Chondrocyte (in vitro differentiated cells): Measurements from ENCODE around the gene ZDHHC6. TPM values are rescaled to one million over a fixed set of nuclear protein-coding genes. Genes with fewer than 3 reads are reported as not detected.

ENCODE experiments used
- DNase-seq: peaks from one replicate; pipeline ENCODE4 v3.0.0; 2021; ENCODE audit warnings: mixed read lengths, low spot score
- H3K27ac Mint-ChIP-seq: one replicate; pipeline ENCODE4 v1.8.0; 2021; ENCODE audit warnings: mild to moderate bottlenecking, moderate library complexity, mixed read lengths; ENCODE audit not compliant: unreplicated experiment
- H3K27me3 Mint-ChIP-seq: 2 replicates; pipeline ENCODE4 v1.8.0; 2021; ENCODE audit warnings: low read depth, mixed read lengths
- H3K36me3 Mint-ChIP-seq: 2 replicates; pipeline ENCODE4 v1.8.0; 2021; ENCODE audit warnings: low read depth, mixed read lengths
- H3K4me1 Mint-ChIP-seq: 2 replicates; pipeline ENCODE4 v1.8.0; 2021; ENCODE audit warnings: low read depth, mild to moderate bottlenecking, mixed read lengths
- H3K4me3 Mint-ChIP-seq: one replicate; pipeline ENCODE4 v1.8.0; 2021; ENCODE audit warnings: mild to moderate bottlenecking, moderate library complexity, mixed read lengths; ENCODE audit not compliant: unreplicated experiment
- H3K9me3 Mint-ChIP-seq: 2 replicates; pipeline ENCODE4 v1.8.0; 2021; ENCODE audit warnings: low read depth, mixed read lengths
- long read RNA-seq: library from polyadenylated mRNA; stranded (forward); transcript quantifications from one replicate; pipeline ENCODE4 v2.0.0, GENCODE V29; 2021
- total RNA-seq: library from RNA; stranded (reverse); gene quantifications from 3 replicates; pipeline ENCODE4 v1.2.1, GENCODE V29; 2021
- TF ChIP-seq, protein P1 (sequence below): fragments of 200-600 bp; sonication (generic); IDR thresholded peaks from 2 replicates; pipeline ENCODE4 v1.5.0; 2021; ENCODE audit warnings: antibody characterized with exemption, mild to moderate bottlenecking, moderate library complexity

ZDHHC6 gene, protein sequence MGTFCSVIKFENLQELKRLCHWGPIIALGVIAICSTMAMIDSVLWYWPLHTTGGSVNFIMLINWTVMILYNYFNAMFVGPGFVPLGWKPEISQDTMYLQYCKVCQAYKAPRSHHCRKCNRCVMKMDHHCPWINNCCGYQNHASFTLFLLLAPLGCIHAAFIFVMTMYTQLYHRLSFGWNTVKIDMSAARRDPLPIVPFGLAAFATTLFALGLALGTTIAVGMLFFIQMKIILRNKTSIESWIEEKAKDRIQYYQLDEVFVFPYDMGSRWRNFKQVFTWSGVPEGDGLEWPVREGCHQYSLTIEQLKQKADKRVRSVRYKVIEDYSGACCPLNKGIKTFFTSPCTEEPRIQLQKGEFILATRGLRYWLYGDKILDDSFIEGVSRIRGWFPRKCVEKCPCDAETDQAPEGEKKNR
- total RNA-seq, result 23.4 to 30.9 TPM (median 25.5 TPM) in 3 replicates
- long read RNA-seq, transcript ZDHHC6-202 (11 exons, 2,170 nt), result major isoform, 24 of 44 reads
- long read RNA-seq, partial matches to known transcripts, result 2 of 44 reads
- long read RNA-seq, other reads (novel, unspliced or antisense), result 16 of 44 reads

DNA sequence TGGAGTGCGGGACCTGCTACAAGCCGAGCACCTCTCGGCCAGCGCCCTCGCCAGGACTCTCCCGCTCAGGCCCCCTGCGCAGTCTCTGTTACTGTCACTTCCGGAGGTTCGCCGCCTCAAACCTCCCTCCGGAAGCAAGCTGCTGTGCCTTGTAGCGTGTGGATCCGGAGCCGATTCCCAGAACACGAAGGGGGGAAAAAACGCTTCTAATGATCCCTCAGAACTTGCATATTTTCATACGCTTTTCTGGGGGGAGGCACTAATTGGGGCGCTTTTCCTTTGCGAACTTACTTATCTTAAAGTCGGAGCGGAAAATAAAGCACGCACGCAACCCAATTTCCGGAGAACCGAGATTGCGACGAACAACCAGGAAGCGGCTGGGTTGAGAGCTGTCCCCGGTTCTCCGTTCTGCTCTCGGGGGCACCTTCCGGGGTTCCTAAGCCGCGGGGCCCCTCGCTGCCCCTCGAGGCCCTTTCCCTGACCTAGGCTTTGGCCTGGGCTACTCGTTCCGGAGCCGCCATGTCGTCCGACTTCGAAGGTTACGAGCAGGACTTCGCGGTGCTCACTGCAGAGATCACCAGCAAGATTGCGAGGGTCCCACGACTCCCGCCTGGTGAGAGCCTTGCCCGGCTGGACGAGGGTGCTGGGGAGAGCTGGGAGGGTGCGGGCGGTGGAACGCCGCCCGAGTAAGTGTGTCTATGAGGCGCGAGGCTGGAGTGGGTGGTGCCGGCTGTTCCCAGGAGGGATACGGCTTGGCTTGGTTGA, at the start of gene ZDHHC6, which contains the start of gene VTI1A:
TSS of gene ZDHHC6 (minus strand) at position 60 of the 765 bp plus-strand sequence. CDS start 1,478 bp downstream, outside the sequence.
TSS of gene VTI1A (plus strand) at position 361 of the 765 bp plus-strand sequence. CDS start at position 520, 159 bp downstream.
- Mint-ChIP-seq H3K36me3 (peaks cover 4% of the 10 kb centered on the region), H3K4me3 (peak within 1 kb of the TSS; percentile 84), H3K9me3 (no peaks in the 10 kb centered on the region), H3K4me1 (peaks cover 30% of the 10 kb centered on the region), H3K27me3 (no peaks in the 10 kb centered on the region), H3K27ac (peak within 1 kb of the TSS; percentile 87)
- no peak for DNase-seq
- TF ChIP-seq, protein P1, sequence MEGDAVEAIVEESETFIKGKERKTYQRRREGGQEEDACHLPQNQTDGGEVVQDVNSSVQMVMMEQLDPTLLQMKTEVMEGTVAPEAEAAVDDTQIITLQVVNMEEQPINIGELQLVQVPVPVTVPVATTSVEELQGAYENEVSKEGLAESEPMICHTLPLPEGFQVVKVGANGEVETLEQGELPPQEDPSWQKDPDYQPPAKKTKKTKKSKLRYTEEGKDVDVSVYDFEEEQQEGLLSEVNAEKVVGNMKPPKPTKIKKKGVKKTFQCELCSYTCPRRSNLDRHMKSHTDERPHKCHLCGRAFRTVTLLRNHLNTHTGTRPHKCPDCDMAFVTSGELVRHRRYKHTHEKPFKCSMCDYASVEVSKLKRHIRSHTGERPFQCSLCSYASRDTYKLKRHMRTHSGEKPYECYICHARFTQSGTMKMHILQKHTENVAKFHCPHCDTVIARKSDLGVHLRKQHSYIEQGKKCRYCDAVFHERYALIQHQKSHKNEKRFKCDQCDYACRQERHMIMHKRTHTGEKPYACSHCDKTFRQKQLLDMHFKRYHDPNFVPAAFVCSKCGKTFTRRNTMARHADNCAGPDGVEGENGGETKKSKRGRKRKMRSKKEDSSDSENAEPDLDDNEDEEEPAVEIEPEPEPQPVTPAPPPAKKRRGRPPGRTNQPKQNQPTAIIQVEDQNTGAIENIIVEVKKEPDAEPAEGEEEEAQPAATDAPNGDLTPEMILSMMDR, result peak; percentile 55

DNA sequence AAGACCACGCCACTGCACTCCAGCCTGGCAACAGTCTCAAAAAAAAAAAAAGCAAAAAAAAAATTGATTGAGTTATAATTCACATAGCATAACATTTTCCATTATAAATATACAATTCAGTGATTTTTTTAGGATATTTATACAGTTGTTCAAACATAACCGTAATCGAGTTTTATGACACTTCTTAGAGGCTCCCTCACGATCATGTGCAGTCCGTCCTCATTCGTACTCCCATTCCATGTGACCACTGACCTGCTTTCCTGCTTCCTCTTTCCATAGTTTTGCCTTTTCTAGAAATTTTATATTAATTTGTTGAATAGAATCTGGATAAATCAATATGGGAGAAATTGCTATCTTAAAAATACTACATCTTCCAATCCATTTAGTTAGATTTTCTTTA, 46.0 kb upstream of the ZDHHC6 start:
- Mint-ChIP-seq H3K4me3 (no peak overlapping the region), H3K9me3 (no peaks in the 10 kb centered on the region), H3K4me1 (peaks cover 12% of the 10 kb centered on the region), H3K27me3 (no peaks in the 10 kb centered on the region), H3K27ac (no peak overlapping the region), H3K36me3 (no peaks in the 10 kb centered on the region)
- no peak for DNase-seq
- TF ChIP-seq, protein P1, result no peak

DNA sequence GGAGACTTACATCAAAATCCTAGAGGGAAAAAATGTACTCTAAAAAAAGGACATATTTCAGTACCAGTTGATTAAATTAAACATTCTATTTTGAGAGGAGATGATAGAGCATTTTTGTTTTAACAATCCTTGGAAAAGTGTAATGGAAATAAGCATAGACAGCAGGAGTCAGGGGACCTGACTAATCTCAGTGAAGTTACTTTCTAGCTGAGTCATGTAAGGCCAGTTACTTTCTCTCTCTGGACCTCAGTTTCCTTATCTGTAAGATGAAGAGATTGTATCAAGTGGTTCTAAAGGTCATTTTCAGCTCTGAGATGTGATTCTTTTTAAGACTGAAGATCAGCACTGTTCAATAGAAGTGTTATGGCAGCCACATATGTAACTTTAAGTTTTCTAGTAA, 44.4 kb upstream of the ZDHHC6 start:
- peaks cover 12% of the 10 kb centered on the region for H3K4me1 Mint-ChIP-seq
- peak overlapping the region; percentile 78 for H3K27ac Mint-ChIP-seq
- no peaks in the 10 kb centered on the region for H3K36me3 Mint-ChIP-seq
- H3K9me3 Mint-ChIP-seq, result no peaks in the 10 kb centered on the region
- no peaks in the 10 kb centered on the region for H3K27me3 Mint-ChIP-seq
- no peak overlapping the region for H3K4me3 Mint-ChIP-seq
- TF ChIP-seq, protein P1, result no peak
- no peak for DNase-seq

DNA sequence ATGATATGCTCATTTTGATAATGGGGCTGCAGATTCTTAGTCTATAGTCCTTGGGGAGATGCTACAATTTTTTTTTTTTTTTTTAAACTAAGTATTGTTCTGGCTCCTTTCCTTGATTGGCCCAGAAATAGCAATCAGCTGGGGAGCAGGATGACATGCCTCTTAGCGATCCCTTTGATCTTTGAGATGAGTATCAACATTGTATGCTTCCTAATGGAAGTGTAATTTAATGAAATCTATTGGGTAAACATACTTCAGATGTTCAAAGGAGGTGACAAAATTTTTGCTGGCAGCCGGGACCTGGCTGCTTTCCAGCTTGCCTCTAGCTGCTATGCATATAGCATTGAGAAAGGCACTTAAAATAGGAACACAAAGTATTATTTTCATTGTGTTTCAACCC, 43.8 kb upstream of the ZDHHC6 start:
- DNase-seq, result no peak
- Mint-ChIP-seq H3K27ac (no peak overlapping the region), H3K9me3 (no peaks in the 10 kb centered on the region), H3K36me3 (no peaks in the 10 kb centered on the region), H3K4me3 (no peak overlapping the region), H3K27me3 (no peaks in the 10 kb centered on the region), H3K4me1 (peaks cover 12% of the 10 kb centered on the region)
- TF ChIP-seq, protein P1, result no peak

DNA sequence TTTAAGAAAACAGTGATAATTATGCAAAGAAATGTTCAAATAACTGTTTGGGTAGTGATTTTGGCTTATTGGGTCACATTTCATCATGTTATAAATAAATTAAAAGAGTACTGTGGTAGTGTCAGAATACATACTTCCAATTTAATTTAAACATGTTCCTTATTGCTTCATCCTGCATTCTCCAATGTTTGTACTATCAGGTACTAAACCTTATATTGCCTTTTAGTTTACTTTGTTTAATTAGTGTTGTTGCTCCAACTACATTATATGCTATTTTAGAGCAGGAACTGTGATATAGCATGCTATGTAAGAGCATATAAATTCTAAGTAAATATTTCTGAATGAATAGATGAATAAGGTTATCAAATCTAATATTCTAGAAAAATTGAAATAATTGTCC, 41.2 kb upstream of the ZDHHC6 start:
- no peaks in the 10 kb centered on the region for H3K36me3 Mint-ChIP-seq
- H3K4me3 Mint-ChIP-seq, result no peak overlapping the region
- H3K4me1 Mint-ChIP-seq, result peaks cover 12% of the 10 kb centered on the region
- H3K9me3 Mint-ChIP-seq, result no peaks in the 10 kb centered on the region
- H3K27me3 Mint-ChIP-seq, result no peaks in the 10 kb centered on the region
- no peak overlapping the region for H3K27ac Mint-ChIP-seq
- TF ChIP-seq, protein P1, result no peak
- no peak for DNase-seq
